Measurements from ENCODE around the gene PTPRK.

- TF ChIP-seq CTCF (IDR thresholded peaks at IDR 0.05) (no peak), POLR2A (IDR thresholded peaks at IDR 0.05) (no peak)
Observed at GRCh38 chr6:128352366-128352765, 168.0 kb downstream of the PTPRK start.
